GM12874 (cell line): Measurements from ENCODE around the gene STARD5.

Source experiments
- TF ChIP-seq, protein P1 (sequence below): IDR thresholded peaks from 2 replicates; pipeline ENCODE4 v1.5.1; 2011; ENCODE audit warnings: low read depth, mild to moderate bottlenecking, control low read depth, low read length, moderate library complexity; ENCODE audit not compliant: insufficient read depth

STARD5 gene

DNA sequence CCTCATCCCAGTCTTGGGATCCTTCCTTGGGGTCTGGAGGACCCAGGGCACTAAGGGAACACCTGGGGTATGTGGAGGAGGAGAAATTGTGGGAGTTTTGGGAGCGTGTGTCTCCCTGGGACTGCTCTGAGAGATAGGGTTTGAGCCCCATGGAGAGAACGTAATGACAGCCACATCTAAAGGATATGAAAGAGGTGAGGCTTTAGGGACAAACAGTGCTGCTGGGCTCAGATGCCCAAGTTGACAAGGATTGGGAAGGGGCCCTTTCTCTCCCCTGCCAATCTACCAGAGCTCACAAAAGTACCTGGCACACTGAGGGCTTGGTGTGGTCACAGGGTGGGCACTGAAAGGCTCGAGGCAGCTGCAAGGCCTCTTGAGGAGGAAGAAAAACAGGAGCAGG lies 13.3 kb upstream of the STARD5 start:
- TF ChIP-seq, protein P1, sequence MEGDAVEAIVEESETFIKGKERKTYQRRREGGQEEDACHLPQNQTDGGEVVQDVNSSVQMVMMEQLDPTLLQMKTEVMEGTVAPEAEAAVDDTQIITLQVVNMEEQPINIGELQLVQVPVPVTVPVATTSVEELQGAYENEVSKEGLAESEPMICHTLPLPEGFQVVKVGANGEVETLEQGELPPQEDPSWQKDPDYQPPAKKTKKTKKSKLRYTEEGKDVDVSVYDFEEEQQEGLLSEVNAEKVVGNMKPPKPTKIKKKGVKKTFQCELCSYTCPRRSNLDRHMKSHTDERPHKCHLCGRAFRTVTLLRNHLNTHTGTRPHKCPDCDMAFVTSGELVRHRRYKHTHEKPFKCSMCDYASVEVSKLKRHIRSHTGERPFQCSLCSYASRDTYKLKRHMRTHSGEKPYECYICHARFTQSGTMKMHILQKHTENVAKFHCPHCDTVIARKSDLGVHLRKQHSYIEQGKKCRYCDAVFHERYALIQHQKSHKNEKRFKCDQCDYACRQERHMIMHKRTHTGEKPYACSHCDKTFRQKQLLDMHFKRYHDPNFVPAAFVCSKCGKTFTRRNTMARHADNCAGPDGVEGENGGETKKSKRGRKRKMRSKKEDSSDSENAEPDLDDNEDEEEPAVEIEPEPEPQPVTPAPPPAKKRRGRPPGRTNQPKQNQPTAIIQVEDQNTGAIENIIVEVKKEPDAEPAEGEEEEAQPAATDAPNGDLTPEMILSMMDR, result no peak

DNA sequence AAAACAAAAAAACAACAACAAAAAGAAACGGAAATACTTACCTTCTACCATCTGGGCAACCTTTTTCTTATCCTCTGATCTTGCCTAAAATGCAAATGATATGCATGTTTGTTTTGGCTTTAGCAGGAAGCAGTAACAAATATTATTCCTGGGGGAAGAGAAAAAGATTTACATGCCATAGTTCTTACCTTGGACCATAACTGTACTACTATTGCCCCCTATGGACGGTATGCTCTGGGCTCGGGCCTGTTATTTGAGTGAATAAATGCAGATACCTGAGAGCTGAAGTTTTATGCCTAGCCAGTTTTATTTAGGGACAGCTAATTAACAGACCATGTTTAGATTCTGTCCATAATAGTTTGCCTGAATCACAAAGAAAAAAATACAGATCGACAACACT lies 12.6 kb upstream of the STARD5 start:
- TF ChIP-seq, protein P1, result peak; percentile 51

DNA sequence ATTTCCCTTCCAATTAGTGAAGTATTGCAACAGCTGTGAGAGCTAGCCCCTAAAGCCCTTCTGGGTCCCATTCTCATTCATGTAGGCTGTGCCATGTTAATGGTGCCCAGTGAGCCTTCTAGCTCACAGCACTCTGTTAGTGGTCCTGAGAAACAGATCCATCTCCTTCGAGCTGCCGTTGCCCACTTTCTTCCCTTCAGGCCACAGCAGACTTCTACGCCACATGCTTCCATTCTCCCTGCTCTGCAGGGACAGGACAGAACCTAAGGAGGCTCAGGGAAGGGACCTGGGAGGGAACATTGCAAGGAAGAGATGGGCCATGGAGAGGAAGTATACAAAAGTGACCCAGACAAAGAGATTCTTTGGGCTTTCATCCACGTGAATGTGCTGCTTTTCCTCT lies 11.7 kb upstream of the STARD5 start:
- TF ChIP-seq, protein P1, result no peak

DNA sequence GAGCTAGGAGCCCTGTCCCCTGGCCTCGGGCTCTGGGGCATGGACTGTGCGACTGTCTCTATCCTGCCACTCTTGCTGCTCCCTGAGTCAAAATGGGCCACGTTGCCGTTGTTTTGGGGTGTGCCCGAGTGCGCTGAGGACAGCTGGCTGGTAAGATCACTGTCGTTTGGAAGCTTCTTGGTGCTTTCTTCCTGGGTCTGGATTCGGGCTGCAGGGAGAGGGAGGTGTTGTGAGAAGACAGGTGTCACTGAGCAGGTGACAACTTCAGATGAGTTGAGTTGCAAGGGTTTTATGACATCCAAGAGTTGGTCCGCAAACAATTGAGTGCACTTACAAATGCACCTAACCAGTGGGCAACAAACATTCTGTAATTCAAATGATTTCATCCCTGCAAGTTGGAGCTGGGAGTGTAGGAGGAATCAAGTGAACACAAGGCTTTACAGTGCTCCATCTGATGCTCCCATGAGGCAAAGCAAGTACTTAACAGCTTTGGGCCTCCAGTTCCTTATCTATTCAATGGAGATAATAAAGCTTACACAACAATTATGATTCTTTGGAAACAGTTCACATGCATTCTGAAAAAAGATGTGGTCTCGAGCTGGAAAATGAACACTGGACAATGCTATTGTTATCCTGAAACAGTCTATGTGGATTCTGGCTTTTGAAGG lies 11.0 kb upstream of the STARD5 start:
- TF ChIP-seq, protein P1, result no peak

DNA sequence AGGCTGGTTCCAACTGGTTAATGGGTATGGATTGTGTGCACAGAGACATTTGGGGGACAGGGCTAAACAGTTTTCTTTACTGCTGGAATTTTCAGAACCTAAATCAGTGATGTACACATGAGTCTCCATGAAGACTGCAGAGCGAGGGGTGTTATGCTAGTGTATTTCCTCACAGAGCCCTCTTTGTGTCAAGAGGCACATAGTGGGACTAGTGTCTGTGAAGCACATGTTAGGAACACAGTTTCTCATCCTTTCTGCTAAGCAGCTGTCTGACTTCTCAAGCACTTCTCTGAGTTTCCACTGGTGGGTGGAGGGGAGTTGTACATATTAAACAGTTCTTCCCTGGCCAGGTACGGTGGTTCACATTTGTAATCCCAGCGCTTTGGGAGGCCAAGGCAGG lies 9.4 kb upstream of the STARD5 start:
- TF ChIP-seq, protein P1, result no peak

DNA sequence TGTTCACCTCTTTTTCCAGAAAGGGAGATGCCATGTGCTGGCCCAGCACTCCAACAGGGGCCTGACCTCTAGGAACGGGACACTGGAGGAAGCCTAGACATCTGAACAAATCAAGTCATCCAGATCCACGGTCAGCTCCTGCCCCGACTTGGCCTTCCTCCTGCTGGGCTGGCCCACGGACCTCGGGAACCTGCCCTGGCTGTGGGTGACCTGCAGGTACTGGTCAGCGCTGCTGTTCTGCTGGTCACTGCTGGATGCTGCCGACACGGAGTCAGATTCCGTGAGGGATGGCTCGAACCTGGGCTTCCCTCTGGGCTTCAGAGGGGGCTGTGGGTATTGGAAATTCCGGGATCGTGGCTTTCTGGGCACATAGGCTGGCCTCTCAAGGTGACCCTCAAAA lies 8.4 kb upstream of the STARD5 start:
- TF ChIP-seq, protein P1, result no peak

DNA sequence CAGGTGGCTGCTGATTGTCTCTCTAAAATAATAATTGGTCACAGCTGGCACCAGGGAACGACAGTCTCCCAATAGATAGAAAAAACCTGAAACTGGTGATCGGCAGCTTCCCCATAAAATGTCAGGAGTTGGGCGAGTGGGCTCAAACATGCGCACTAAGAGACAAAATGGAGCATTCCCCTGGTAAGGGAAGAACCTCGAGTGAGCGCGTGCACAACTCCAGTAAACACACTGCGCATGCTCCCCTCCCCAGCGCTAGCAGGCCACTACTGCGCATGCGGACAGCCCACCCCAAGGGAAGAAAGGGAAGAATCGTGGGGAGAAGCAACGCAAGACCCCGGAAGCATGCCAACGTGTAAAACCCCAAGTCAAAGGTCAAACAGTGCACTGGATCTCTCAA lies 7.7 kb upstream of the STARD5 start:
- TF ChIP-seq, protein P1, result no peak
